ENCODE measurements around the gene PDLIM5. TPM values are rescaled to one million over a fixed set of nuclear protein-coding genes. Genes with fewer than 3 reads are reported as not detected.

PDLIM5 gene
- polyA plus RNA-seq, 1 donor (not counting 4 experiments of a cell fraction or from before 2014, with no cell fraction given) = 112 TPM

DNA sequence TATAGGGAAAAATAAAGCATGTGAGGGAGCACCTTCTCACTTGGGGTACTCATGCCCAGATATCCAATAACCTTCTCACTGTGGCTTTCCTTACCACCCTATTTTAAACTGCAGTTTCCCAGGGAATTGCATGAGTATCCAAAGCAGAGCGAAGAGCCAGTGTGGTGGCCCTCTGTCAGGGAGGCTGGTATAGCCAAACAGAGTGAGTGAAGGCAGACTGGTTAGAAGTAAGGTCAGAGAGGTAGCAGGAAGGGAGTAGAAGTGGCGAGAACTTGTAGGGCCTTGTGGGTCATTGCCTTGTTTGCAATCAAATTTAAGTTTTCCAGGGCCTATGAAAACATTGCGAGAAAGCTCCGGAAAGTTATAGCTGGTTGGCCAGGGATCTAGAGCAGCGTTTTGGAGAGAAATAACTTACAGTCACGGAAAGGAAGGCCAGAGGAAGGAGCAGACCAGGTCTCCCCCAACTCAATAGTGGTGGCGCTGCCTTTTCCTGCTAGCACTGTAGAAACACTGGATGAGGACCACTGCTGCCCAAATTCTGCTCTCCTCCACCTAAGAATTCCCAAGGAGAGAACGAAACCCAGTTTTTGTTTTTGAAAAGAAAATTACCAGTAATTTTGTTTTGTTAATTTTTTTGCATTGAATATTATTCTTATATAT, 77.2 kb downstream of the PDLIM5 start:
- DNase-seq (ENCODE audit: low read depth, low spot score) (no peak), FAIRE-seq (no peak)
- no peak overlapping the region for H2AFZ ChIP-seq (ENCODE audit: control insufficient read depth, low read length)
- no peak overlapping the region for H3K9ac ChIP-seq (ENCODE audit: control insufficient read depth, extremely low read depth, insufficient read depth, low read length)
- no peak overlapping the region for H3K4me2 ChIP-seq (ENCODE audit: control insufficient read depth, extremely low read depth, insufficient read depth, low read depth, low read length)
- H3K79me2 ChIP-seq (ENCODE audit: control insufficient read depth, insufficient read depth, low read length) = peaks cover 44% of the 10 kb centered on the region
- peaks cover 2% of the 10 kb centered on the region for H3K9me1 ChIP-seq (ENCODE audit: control insufficient read depth, extremely low read depth, insufficient read depth, low read length)
- H3K4me3 ChIP-seq (ENCODE audit: control insufficient read depth in 2 of 3, extremely low read depth in 1 of 3, insufficient read depth in 2 of 3, low read depth in 1 of 3, low read length in 3 of 3) = no peak overlapping the region
- peaks cover 0 to 6% of the 10 kb centered on the region in 2 experiments for H3K36me3 ChIP-seq (ENCODE audit: control insufficient read depth in 2 of 2, extremely low read depth in 1 of 2, insufficient read depth in 2 of 2, low read length in 2 of 2)
- TF ChIP-seq, protein P1, sequence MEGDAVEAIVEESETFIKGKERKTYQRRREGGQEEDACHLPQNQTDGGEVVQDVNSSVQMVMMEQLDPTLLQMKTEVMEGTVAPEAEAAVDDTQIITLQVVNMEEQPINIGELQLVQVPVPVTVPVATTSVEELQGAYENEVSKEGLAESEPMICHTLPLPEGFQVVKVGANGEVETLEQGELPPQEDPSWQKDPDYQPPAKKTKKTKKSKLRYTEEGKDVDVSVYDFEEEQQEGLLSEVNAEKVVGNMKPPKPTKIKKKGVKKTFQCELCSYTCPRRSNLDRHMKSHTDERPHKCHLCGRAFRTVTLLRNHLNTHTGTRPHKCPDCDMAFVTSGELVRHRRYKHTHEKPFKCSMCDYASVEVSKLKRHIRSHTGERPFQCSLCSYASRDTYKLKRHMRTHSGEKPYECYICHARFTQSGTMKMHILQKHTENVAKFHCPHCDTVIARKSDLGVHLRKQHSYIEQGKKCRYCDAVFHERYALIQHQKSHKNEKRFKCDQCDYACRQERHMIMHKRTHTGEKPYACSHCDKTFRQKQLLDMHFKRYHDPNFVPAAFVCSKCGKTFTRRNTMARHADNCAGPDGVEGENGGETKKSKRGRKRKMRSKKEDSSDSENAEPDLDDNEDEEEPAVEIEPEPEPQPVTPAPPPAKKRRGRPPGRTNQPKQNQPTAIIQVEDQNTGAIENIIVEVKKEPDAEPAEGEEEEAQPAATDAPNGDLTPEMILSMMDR (optimal IDR thresholded peaks at IDR 0.05 in 1 of 3, IDR thresholded peaks at IDR 0.05 in 1 of 3, conservative IDR thresholded peaks at IDR 0.05 in 1 of 3; ENCODE audit: extremely low read depth in 1 of 3, insufficient read depth in 2 of 3, low read length in 3 of 3) = no peak
- no peak for TF ChIP-seq EZH2 (IDR thresholded peaks at IDR 0.05; ENCODE audit: low read length)
- H3K27ac ChIP-seq (ENCODE audit: control insufficient read depth, insufficient read depth, low read length) = no peak overlapping the region
- peaks cover 29% of the 10 kb centered on the region for H3K4me1 ChIP-seq (ENCODE audit: control insufficient read depth, extremely low read depth, insufficient read depth, low read length)
- dilution Hi-C loops (cut with MboI; ENCODE audit: extremely low pct_ligation_motif_present, low sequenced_read_pairs) = no loop called here
- no peaks in the 10 kb centered on the region for H3K27me3 ChIP-seq (ENCODE audit: control insufficient read depth, extremely low read depth, insufficient read depth, low read length)
- peaks cover 2% of the 10 kb centered on the region for H4K20me1 ChIP-seq (ENCODE audit: control insufficient read depth, extremely low read depth, insufficient read depth, low read length)
- no peaks in the 10 kb centered on the region for H3K9me3 ChIP-seq (ENCODE audit: control insufficient read depth, low read depth, low read length)

DNA sequence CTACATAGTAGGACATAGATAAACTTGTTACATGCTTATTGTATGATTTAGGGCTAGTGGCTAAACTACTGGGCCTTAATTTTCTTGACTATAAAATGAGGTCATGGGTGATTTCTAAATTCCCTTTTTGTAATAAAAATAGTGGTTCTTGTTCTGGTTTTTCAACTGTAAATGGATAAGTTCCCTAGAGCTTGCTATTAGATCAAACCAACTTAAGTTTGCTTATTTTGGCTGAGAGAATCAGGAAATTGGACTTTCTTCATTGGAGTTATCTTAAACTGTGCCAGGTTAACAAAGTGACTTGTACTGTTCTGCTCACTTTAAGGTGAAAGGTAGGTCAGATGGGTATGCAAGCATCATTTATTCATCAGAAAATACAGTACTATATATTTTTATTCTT, 78.3 kb downstream of the PDLIM5 start:
- H3K79me2 ChIP-seq (ENCODE audit: control insufficient read depth, insufficient read depth, low read length) = peaks cover 53% of the 10 kb centered on the region
- H2AFZ ChIP-seq (ENCODE audit: control insufficient read depth, low read length) = no peak overlapping the region
- H3K27ac ChIP-seq (ENCODE audit: control insufficient read depth, insufficient read depth, low read length) = no peak overlapping the region
- TF ChIP-seq EZH2 (IDR thresholded peaks at IDR 0.05; ENCODE audit: low read length) = no peak
- dilution Hi-C loops (cut with MboI; ENCODE audit: extremely low pct_ligation_motif_present, low sequenced_read_pairs) = no loop called here
- peaks cover 41% of the 10 kb centered on the region for H3K4me1 ChIP-seq (ENCODE audit: control insufficient read depth, extremely low read depth, insufficient read depth, low read length)
- DNase-seq (ENCODE audit: low read depth, low spot score) (no peak), FAIRE-seq (no peak)
- peaks cover 2% of the 10 kb centered on the region for H3K9me1 ChIP-seq (ENCODE audit: control insufficient read depth, extremely low read depth, insufficient read depth, low read length)
- peaks cover 2% of the 10 kb centered on the region for H4K20me1 ChIP-seq (ENCODE audit: control insufficient read depth, extremely low read depth, insufficient read depth, low read length)
- H3K27me3 ChIP-seq (ENCODE audit: control insufficient read depth, extremely low read depth, insufficient read depth, low read length) = no peaks in the 10 kb centered on the region
- no peak overlapping the region for H3K4me3 ChIP-seq (ENCODE audit: control insufficient read depth in 2 of 3, extremely low read depth in 1 of 3, insufficient read depth in 2 of 3, low read depth in 1 of 3, low read length in 3 of 3)
- H3K9me3 ChIP-seq (ENCODE audit: control insufficient read depth, low read depth, low read length) = no peaks in the 10 kb centered on the region
- no peak overlapping the region for H3K9ac ChIP-seq (ENCODE audit: control insufficient read depth, extremely low read depth, insufficient read depth, low read length)
- peaks cover 0 to 6% of the 10 kb centered on the region in 2 experiments for H3K36me3 ChIP-seq (ENCODE audit: control insufficient read depth in 2 of 2, extremely low read depth in 1 of 2, insufficient read depth in 2 of 2, low read length in 2 of 2)
- H3K4me2 ChIP-seq (ENCODE audit: control insufficient read depth, extremely low read depth, insufficient read depth, low read depth, low read length) = no peak overlapping the region
